Measurements from ENCODE around the gene FEV. TPM values are rescaled to one million over a fixed set of nuclear protein-coding genes. Genes with fewer than 3 reads are reported as not detected.
A peak's percentile ranks its signal among the peaks of the same experiment; 100 is the strongest.
"Not testable (repeated sequence)": the region's sequence is repeated elsewhere in the genome, so short reads cannot be mapped to it uniquely, and the experiment has no call there.

Gene FEV
- total RNA-seq, 1 donor from 2014 or later, result not detected

- no peaks in the 10 kb centered on the region for H3K36me3 ChIP-seq
- H3K4me3 ChIP-seq, result no peak overlapping the region
- no peak for ATAC-seq
- H3K4me1 ChIP-seq, result no peaks in the 10 kb centered on the region
- H3K27ac ChIP-seq, result no peak overlapping the region
- intact Hi-C loops (cut with DNase I), result no loop called here
- H3K27me3 ChIP-seq, result peaks cover 14% of the 10 kb centered on the region
- no peak for DNase-seq
- TF ChIP-seq, protein P1, sequence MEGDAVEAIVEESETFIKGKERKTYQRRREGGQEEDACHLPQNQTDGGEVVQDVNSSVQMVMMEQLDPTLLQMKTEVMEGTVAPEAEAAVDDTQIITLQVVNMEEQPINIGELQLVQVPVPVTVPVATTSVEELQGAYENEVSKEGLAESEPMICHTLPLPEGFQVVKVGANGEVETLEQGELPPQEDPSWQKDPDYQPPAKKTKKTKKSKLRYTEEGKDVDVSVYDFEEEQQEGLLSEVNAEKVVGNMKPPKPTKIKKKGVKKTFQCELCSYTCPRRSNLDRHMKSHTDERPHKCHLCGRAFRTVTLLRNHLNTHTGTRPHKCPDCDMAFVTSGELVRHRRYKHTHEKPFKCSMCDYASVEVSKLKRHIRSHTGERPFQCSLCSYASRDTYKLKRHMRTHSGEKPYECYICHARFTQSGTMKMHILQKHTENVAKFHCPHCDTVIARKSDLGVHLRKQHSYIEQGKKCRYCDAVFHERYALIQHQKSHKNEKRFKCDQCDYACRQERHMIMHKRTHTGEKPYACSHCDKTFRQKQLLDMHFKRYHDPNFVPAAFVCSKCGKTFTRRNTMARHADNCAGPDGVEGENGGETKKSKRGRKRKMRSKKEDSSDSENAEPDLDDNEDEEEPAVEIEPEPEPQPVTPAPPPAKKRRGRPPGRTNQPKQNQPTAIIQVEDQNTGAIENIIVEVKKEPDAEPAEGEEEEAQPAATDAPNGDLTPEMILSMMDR (IDR thresholded peaks at IDR 0.05), result no peak
- no peaks in the 10 kb centered on the region for H3K9me3 ChIP-seq
These were observed 32.8 kb downstream of the FEV start for GRCh38 chr2:218952160-218952559.

DNA sequence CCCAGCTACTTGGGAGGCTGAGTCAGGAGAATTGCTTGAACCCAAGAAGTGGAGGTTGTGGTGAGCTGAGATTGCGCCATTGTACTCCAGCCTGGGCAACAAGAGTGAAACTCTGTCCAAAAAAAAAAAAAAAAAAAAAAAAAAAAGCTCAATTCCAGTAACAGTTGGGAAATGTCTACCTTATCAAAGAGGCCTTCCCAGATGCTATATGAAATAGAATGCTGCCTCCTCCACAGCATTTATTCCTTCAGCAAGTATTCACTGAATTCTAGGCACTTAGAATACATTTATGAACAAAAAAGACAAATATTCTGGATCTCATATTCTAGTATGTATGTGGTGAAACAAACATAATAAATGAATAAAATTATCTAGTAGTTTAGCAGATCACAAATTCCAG lies 38.4 kb downstream of the FEV start:
- Histone ChIP-seq H3K27me3 (peaks cover 40% of the 10 kb centered on the region), H3K36me3 (no peaks in the 10 kb centered on the region), H3K4me1 (no peaks in the 10 kb centered on the region), H3K4me3 (no peak overlapping the region), H3K9me3 (no peaks in the 10 kb centered on the region), H3K27ac (no peak overlapping the region)
- intact Hi-C loops (cut with DNase I), result no loop called here
- DNase-seq (no peak), ATAC-seq (no peak)
- TF ChIP-seq, protein P1 (IDR thresholded peaks at IDR 0.05), result no peak

DNA sequence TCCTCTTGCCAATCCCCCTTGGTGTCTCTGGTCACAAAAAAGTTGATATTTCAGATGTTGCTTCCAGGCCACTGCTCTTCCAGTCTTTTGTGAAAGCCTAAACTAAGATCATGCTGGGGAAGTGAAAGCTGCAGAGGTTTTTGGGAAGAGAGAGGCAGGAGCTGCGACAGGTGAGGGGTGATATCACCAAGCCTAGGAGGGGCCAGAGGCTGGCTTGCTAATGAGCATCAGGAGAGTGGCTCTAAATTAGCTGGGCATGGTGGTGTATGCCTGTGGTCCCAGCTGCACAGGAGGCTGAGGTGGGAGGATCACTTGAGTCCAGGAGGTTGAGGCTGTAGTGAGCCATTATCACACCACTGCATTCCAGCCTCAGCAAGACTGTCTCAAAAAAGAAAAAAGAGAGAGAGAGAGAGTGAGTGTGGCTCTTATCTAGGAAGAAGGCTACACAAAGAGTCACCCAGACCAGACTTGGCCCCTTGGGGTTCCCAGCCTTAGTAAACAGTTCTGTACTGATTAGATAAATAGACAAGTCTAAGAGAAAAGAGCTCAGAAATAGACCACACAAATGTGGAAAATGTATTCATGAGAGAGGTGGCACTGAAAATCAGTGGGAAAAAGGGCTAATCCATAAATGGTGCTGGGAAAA lies 40.1 kb downstream of the FEV start:
- intact Hi-C loops (cut with DNase I), result no loop called here

DNA sequence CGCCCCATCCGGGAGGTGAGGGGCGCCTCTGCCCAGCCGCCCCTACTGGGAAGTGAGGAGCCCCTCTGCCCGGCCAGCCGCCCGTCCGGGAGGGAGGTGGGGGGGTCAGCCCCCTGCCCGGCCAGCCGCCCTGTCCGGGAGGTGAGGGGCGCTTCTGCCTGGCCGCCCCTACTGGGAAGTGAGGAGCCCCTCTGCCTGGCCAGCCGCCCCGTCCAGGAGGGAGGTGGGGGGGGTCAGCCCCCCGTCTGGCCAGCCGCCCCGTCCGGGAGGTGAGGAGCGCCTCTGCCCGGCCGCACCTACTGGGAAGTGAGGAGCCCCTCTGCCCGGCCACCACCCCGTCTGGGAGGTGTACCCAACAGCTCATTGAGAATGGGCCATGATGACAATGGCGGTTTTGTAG lies 53.2 kb downstream of the FEV start:
- DNase-seq; H3K4me1 ChIP-seq; ATAC-seq; H3K4me3 ChIP-seq; H3K36me3 ChIP-seq; H3K9me3 ChIP-seq; intact Hi-C loops (cut with DNase I); H3K27ac ChIP-seq: not testable (repeated sequence)
- H3K27me3 ChIP-seq, result peaks cover 22% of the 10 kb centered on the region

More for the DNA sequence above, 40.1 kb downstream of the FEV start:
- Histone ChIP-seq H3K4me1 (no peaks in the 10 kb centered on the region), H3K9me3 (no peaks in the 10 kb centered on the region), H3K27me3 (peaks cover 40% of the 10 kb centered on the region), H3K36me3 (no peaks in the 10 kb centered on the region), H3K27ac (no peak overlapping the region), H3K4me3 (no peak overlapping the region)
- ATAC-seq (no peak), DNase-seq (no peak)
- TF ChIP-seq, protein P1 (IDR thresholded peaks at IDR 0.05), result no peak

Small RNA genes lying within 50 kb of the gene (microRNA-seq; reads per million reads assigned to microRNA genes)
- gene MIR375 (ENCODE audit: borderline microRNAs expressed), result 3,866 reads per million, percentile 94 among the genes with 10 or more reads in this experiment

Other genes starting within 250 kb of the FEV start
- gene CYP27A1, start 203.0 kb downstream of the FEV start, total RNA-seq, result 180 TPM
- gene PRKAG3, start 153.4 kb downstream of the FEV start, total RNA-seq, result not detected
- gene WNT6, start 125.4 kb downstream of the FEV start, total RNA-seq, result not detected
- gene WNT10A, start 104.3 kb downstream of the FEV start, total RNA-seq, result 0.90 TPM
- not detected for gene CDK5R2, start 25.5 kb downstream of the FEV start, total RNA-seq
- gene CRYBA2, start 8.2 kb upstream of the FEV start, total RNA-seq, result not detected
- not detected for gene CFAP65, start 56.3 kb upstream of the FEV start, total RNA-seq
- 0.69 TPM for gene IHH, start 75.7 kb upstream of the FEV start, total RNA-seq
- gene NHEJ1, start 175.6 kb upstream of the FEV start, total RNA-seq, result 14.3 TPM
- 3.1 TPM for gene SLC23A3, start 184.8 kb upstream of the FEV start, total RNA-seq
- gene CNPPD1, start 191.7 kb upstream of the FEV start, total RNA-seq, result 64.0 TPM
- gene RETREG2, start 193.1 kb upstream of the FEV start, total RNA-seq, result 79.8 TPM
- gene ZFAND2B, start 221.6 kb upstream of the FEV start, total RNA-seq, result 41.2 TPM
- 18.2 TPM for gene ABCB6, start 233.8 kb upstream of the FEV start, total RNA-seq
- gene ATG9A, start 244.5 kb upstream of the FEV start, total RNA-seq, result 48.2 TPM
- 37.6 TPM for gene ANKZF1, start 244.6 kb upstream of the FEV start, total RNA-seq

All from upper lobe of right lung (tissue), 1 donor.